ENCODE results near the gene CEMIP.

Gene CEMIP

DNA sequence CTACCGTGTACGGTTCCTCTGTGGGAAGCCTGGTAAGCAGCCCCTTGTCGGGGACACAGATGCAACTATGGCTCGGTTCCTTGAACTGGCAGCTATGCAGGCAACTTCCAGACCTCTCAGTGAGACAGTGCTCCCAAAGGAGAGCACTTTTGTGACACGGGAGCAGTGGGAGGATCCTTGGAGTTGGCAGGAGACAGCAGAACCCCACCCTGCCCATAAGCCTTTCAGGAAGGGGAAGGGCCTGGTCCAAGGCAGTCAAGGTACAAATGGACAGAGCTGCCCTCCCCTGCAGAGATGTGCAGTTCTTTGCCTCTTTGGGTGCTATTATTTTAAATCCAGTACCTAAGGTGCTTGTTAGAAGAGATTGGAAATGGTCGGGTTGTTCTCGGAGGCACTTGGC is 115.9 kb downstream of the CEMIP start:
- DNase-seq, result no peak

DNA sequence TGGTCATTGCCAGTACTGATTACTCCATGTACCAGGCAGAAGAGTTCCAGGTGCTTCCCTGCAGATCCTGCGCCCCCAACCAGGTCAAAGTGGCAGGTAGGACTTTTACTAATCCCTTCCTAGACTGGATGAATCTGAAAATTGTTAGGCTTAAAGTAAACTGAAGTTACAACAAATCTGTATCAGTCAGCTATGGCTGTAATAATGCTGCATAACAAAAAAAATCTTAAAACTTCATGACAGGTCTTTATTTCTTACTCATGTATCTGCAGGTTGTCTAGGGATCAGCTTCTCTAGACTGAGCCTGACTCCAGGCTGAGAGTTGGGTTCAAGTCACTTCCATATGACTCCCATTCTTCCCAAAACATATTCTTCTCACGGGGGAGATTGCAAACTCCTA is 116.8 kb downstream of the CEMIP start:
- no peak for DNase-seq

DNA sequence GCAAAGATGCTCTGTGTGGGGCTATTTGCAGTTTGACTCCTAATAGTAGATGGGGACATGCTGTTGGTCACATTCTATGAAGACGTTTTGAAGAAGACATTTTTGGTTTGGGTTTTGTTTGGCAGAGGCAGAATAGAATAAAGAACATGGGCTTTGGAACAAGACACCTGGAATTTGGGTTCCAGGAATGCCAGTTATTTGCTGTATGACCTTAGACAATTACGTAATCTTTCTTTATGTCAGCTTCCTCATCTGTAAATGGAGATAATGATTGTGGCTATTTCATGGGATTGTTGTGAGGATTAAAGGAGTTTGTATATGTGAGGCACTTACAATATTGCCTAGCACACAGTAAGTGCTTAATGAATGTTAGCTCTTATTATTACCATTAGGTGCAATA is 118.9 kb downstream of the CEMIP start:
- DNase-seq, result no peak

DNA sequence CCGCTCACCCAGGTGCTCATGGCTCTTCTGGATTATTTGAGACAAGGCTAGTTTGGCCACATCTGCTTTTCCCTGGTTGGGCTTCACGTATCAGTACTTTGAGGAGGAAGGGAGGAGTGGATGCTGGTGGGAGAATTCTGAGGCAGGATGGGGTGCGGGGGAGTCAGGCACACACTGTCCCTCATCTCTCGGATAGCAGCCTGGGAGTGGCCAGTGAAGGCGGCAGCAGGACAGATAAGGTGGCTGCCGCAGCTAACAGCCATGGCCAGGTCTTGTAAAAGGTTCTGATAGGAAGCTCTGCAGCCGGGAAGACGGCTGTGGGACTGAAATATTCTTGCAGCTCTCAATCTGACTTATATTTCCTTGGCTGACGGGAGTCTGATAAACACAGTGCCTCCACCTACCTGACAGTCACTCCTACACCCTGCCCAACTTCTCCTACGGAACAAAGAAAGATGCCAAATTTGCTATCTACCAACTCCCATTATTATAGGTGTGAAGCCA is 123.2 kb downstream of the CEMIP start:
- no peak for DNase-seq

DNA sequence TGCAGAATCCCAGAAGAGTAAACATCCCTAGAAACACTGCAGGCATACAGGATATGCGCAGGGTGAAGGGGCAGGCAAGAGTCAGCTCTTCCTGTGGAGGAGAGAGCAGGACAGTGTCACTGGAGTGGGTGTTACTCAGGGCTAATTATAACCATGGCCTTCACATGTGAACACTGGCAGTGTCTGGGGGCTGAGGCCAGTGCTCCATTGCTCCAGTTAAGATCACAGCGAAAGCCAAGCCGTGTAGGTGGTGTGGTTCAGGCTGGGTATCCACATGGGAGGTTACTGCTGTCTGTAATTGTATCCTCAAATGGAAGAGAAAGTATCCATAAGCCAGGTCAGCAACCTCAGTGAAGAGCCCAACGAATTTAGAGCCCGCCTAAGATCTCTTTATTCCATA is 125.8 kb downstream of the CEMIP start:
- no peak for DNase-seq

DNA sequence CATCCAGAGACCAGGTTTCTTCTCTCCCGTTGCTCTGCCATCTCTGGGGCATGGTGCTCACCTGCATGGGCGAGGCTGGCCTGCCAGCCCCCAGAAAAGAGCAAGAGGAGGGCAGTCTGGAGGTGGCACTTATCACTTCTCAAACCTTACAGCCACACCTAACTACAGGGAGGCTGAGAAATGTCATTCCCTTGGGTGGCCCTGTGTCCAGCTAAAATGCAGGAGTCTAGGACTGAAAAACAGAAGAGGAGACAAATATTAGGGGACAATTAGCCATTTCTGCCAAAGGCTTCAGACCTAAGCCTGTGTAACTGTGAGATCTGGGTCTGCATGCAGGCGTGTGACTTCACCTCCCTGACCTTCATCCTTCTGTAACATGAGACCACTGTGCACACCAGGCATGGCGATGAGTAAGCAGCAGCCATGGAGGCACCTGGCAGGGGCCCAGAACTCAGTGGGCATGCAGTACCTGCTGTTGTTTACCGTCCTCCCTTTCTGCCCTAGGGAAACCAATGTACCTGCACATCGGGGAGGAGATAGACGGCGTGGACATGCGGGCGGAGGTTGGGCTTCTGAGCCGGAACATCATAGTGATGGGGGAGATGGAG is 127.1 kb downstream of the CEMIP start:
- DNase-seq, result no peak

DNA sequence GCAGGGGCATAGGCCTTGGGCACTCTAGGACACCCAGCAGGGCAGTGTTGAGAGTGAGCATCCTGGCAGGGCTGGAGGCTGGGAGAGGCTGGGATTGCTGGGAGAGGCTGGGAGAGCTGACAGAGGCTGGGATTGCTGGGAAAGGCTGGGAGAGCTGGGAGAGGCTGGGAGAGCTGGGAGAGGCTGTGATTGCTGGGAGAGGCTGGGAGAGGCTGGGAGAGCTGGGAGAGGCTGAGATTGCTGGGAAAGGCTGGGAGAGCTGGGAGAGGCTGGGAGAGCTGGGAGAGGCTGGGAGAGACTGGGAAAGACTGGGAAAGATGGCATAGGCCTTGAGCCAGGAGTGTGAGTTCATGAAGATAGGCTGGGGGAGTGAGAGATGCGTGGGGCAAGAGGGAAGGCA is 132.7 kb downstream of the CEMIP start:
- no peak for DNase-seq

DNA sequence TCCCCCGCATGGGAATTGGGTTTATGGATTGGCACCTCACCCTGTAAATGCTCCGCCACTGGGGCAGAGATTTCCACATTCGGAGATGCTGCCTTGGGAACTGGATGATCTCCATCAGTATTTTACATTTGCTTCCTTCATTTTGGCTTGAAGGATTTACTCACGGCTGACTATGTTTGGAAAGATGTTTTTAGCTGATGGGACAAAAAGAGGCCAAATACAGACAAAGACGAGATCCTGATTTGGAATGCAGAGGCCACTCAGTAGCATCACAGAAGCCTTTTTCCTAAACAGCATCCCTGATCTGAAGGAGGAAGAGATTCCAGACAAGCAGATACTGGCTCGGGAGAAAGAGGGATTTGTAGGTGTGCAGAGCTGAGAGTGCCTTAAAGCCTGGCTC is 133.5 kb downstream of the CEMIP start:
- no peak for DNase-seq

DNA sequence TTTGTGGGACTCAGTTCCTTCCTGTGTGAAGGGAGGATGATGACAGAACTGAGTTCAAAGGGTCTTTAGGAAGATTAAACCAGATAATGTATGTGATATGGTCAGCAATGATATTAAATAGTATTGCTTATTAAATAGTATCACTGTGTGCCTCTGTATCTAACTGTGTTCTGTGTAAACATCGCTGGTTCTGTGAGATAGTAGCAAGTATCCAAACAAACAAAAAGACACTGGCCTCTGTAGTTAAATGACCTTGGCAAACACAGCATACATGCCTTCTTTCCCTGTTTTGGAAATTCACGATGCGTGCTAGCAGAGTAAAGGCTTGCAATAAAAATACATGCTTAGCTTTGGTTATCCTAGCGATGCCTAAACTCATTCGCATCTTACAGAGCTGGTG is 134.4 kb downstream of the CEMIP start:
- DNase-seq, result no peak

DNA sequence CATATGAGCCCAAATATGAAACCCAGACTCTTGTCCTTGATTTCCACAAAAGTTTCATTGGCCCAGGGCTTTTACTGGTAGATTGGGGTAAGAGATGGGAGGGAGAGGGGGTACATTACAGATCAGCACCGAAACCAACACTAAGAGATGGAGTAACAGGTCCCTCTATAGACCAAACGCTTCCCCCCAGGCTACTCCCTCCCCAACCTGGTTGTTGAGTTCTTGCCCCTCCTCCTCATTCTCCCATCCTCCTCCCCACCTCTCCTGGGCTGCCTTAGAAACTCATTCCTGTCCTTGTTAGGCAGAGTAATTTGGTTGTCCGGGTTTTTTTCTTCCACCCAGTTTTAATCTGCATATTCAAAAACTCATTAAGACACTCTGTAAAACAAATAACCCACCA is 136.3 kb downstream of the CEMIP start:
- DNase-seq, result no peak

DNA sequence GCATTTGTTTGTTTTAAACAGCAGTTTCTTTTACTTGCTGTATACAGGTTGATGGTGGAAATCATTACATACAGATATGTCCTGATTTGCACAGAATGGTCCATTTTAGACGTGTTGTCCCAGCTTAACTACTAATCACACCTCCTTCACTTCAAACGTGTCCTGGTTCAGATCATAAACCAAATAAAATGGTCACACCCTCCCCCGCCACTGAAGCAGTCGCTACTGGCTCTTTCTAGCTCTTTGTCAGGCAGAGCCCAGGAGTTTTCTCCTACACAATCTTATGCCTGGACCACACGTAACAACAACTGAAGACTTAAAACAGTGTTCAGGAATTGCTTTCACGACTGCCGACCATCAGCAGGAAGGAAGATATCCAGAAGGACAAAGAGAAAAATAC is 136.9 kb downstream of the CEMIP start:
- no peak for DNase-seq

DNA sequence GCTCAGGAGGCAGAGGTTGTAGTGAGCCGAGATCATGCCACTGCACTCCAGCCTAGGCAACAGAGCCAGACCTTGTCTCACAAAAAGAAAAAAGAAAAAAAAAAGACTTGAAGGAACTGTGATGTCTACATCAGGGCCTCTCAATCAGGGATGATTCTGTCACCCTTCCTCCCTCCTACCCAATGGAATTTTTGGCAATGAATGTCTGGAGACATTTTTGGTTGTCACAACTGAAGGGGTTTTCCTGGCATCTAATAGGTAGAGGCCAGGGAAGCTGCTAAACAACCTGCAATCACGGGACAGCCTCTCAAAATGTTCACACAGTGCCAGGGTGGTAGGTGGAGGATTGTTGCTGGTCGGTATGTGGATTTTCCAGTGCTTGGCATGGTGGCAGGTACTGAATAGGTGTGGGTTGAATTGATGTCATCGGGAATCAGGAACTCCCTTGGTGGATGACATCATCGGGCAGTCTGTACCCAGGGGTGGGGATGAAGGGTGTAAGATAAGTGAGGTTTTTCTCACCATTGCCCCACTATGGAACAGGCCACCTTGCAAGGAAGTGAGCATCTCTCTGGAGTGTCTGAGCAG is 139.1 kb downstream of the CEMIP start:
- DNase-seq, result no peak

DNA sequence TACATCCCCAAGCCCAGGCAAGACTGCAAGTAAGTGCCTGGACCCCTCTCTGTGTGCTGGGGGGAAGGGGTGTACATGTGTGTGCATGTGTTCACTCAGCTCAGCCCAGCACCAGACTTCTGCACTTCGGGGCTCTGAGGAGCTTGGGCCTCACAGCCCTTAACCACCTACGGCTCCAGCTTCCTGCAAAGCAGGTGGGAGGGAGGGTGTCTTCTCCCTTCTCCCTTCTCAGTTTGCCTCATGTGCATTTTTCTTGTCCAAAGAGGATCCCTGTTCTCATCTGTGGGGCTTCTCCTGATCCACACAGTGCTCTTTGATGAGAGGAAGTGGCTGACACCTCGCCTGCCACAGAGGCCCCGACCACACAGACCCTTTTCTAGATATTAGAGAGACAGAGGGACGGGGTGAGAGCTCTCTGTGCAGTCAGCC is 141.1 kb downstream of the CEMIP start:
- no peak for DNase-seq

DNA sequence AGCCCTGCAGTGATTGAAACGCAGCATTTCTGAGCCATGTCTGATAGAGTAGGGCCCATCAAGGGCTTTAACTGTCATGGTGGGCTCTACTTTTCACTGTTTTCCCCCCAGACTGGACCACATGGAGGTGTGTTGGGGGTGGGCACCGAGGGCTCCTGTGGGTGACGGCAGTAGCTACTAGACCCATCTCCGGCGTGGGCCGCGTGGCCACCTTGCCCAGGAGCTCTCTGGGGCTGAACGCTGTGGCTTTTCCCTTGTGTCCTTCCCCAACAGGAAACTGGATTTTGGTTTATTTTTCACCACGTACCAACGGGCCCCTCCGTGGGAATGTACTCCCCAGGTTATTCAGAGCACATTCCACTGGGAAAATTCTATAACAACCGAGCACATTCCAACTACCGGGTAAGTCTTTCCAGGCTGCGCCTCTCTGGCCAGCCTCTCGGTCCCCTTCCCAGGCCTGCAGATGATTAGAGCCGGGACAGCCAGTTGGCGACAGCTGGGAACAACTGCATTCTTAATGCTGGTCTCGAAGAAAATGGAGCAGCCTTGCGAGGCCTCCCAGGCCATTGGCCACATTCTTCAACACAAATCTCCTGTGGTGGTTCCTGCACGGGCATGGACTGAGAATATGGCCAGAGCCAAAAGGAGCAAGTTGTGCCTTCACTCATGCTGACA is 142.7 kb downstream of the CEMIP start:
- no peak for DNase-seq

DNA sequence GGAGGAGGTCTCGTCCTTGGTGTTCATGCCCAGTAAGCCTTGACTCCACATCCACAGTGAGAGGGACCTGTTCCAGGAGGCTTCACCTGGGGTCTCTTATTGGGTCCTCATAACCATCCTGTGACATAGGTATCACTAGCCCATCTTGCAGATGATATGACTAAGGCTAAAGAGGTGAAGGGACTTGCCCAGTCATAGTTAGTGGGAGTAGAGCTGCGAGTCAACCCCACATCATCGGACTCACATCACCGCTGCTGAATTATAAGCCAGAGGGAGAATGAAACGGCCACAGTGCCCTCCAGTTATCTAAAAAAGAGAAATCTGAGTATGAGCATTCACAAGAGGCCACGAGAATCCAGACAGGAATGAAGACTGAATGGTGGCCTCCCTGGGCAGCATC is 144.5 kb downstream of the CEMIP start:
- no peak for DNase-seq

DNA sequence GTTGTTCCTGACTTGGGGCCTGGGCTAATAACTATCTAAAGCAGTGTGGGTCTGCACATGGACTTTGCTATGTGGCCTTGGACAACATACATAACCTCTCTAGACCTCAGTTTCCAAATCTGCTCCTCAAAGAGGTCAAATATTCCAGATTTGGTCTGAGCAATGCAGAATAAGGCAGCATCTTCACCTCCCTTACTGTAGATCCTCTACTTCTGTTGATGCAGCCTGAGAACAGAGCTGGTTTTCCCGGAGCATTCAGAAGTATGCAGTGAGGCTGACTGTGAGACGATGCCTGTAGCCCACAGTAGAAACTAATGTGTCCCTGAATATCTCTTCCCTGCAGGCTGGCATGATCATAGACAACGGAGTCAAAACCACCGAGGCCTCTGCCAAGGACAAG is 145.1 kb downstream of the CEMIP start:
- DNase-seq, result no peak

DNA sequence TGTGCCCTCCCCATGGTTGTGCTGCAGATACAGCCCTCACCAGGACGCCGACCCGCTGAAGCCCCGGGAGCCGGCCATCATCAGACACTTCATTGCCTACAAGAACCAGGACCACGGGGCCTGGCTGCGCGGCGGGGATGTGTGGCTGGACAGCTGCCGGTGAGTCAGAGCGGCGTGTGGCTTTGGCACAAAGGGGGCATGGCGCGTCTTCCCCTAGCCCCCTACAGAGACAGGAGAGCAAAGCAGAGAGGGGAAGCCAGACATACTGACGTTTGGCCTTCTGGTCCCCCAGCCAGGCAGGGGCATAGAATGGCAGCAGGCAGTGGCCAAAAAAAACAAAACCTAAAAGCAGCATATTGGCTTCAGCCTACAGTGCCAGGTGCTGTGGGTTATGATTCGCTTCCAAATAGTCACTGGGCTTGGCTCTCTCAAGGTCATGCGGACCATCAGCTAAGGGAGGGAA is 146.5 kb downstream of the CEMIP start:
- DNase-seq, result no peak

DNA sequence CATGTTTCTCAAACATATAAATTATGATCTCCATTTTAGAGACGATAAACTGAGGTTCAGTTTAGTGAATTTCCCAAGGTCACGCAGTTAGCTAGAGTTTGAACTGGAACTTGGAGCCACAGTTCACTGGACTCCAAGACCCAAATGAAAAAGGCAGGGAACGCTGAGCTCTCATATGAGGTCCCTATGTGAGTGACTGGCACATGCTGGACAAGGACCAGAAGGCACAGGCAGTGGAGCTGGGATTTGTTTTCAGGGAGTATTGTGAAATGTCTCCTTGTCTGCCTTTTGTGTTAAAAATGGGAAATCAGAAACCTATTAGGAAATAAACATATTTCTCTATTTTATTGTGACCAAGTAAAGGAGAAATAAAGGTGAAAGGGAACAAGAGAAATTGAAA is 147.0 kb downstream of the CEMIP start:
- DNase-seq, result no peak

DNA sequence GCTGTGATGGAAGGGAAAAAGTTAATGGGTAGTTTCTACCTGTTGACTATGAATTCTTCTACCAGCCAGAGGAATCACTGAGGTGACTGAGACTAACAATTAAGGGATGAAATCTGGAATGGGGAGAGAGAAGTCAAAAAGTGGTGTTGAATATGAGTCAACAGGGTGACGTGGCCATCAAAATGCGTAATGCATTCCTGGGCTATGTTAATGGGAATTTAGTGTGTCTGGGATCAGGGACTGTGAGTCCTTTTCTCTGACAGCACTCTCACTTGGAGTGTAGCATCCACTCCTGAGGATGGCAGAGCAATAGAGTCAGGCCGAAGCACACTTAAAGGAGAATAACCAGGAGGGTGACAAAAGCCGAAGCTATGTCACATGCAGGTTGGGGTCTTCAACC is 150.1 kb downstream of the CEMIP start:
- DNase-seq, result no peak

DNA sequence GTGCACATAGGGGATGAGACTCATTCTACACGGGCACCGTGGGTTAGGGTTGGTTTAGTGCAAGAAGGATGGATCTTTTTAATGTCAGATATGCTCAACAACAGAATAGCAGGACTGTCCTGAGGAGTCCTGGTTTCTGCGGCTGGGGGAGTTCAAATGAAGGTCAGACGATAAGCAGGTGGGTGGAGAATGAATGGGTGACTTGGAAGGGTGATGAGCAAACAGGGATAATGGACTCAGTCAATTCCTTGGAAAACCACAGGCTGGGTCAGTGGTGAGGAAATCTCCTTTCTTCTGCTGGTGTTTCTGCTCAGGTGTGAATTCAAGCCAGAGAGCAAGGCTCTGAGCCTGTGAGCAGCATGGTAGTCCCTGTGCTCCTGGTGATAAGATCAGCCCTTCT is 150.5 kb downstream of the CEMIP start:
- no peak for DNase-seq

DNA sequence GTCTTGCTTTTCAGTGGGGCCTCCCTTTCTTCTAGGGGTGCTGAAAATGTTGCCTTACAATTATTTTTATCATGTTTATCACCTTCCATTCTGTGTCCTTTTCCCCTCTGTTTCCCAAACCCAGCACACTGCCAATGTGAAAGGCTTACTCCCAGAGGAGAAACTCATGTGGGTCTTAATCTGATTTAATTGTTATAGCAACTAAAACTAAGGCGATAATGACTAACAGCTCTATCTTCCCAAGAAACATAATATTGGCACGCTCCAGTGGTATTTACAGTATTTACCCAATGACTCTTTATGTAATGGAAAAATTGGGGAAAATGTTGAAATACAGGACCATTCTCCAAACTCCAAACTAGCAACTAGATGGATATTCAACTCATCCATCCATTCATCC is 152.0 kb downstream of the CEMIP start:
- no peak for DNase-seq

DNA sequence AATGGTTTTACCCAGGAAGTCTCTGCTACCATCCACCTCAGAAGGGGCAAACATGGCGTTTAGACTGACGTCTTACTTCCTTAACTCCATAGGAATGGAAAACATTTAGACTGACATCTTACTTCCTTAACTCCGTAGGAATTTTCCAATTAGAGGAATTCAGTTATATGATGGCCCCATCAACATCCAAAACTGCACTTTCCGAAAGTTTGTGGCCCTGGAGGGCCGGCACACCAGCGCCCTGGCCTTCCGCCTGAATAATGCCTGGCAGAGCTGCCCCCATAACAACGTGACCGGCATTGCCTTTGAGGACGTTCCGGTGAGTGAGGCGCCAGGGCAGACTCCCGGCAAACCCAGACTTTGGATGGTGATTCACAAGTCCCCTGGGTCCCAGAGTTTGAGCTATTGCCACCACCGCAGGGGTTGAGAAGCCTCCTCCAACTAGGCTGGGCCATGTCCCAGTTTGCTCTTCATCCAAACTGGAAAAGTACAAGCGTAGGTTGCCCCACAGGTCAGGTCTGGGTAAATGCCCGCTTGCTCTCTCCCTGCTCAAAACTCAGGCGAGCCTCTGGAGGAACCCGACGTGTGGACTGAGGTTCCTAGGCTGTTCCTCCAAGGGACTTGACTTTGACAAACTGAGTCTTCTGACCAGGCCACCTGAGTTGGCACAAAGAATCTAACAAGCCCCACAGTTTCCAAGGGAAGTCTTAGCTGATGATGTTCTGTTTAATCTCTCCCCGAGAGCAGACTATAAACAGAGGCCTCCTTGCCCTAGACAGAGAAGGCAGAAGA is 152.7 kb downstream of the CEMIP start:
- no peak for DNase-seq

DNA sequence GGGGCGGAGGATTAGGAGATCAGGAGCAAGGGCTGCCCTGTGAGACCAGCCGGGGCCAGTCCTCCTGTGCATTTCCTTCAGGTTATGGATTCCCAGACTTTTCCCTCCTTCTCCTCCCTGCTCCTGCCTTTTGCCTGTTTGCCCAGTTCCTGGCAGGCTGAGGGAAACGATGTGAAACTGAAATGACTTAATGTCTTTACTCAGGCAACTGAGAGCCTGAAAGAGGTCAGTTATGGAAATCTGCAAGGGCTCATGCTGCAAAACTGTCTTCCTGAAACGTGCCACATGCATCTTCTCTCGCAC is 153.3 kb downstream of the CEMIP start:
- DNase-seq, result no peak

DNA sequence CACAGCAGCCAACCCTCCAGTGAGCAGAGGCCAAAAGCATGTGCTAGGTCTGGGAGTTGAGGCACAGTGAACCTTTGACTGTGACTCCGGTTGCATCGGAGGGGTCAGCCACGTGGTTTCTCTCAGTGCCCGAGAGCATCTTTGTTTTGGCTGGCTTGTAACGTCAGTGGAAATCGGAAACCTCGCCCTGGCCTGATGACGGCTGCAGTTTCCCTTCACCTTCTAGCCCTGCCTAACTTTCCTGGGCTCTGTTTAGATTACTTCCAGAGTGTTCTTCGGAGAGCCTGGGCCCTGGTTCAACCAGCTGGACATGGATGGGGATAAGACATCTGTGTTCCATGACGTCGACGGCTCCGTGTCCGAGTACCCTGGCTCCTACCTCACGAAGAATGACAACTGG is 153.8 kb downstream of the CEMIP start:
- DNase-seq, result no peak

Measured in stimulated activated CD4-positive, alpha-beta T cell treated with anti-CD3 and anti-CD28 coated beads, Interleukin-4, amount 100 ng/mL, for 1 hour (primary cell).